ENCODE measurements around the gene CAPN5. TPM values are rescaled to one million over a fixed set of nuclear protein-coding genes. Genes with fewer than 3 reads are reported as not detected.

CAPN5 gene
- total RNA-seq, 1 donor from 2014 or later = 7.3 TPM

- peak; percentile 10 for DNase-seq (ENCODE audit: low read depth)
- H3K4me3 ChIP-seq (ENCODE audit: low read depth, low read length) = no peak overlapping the region
- no peak for TF ChIP-seq CTCF (conservative IDR thresholded peaks at IDR 0.05; ENCODE audit: low read depth, low read length)
Observed at GRCh38 chr11:77130763-77131513, 64.2 kb downstream of the CAPN5 start.

- DNase-seq (ENCODE audit: low read depth) = no peak
- no peak overlapping the region for H3K4me3 ChIP-seq (ENCODE audit: low read depth, low read length)
- TF ChIP-seq CTCF (conservative IDR thresholded peaks at IDR 0.05; ENCODE audit: low read depth, low read length) = no peak
Observed at GRCh38 chr11:77131560-77131959, 64.8 kb downstream of the CAPN5 start.

- no peak for DNase-seq (ENCODE audit: low read depth)
- no peak for TF ChIP-seq CTCF (conservative IDR thresholded peaks at IDR 0.05; ENCODE audit: low read depth, low read length)
- no peak overlapping the region for H3K4me3 ChIP-seq (ENCODE audit: low read depth, low read length)
Observed at GRCh38 chr11:77135069-77135468, 68.3 kb downstream of the CAPN5 start.

- no peak for TF ChIP-seq CTCF (conservative IDR thresholded peaks at IDR 0.05; ENCODE audit: low read depth, low read length)
- DNase-seq (ENCODE audit: low read depth) = no peak
- no peak overlapping the region for H3K4me3 ChIP-seq (ENCODE audit: low read depth, low read length)
Observed at GRCh38 chr11:77136074-77136473, 69.3 kb downstream of the CAPN5 start.

GRCh38 chr11:77136784-77137420 lies 70.1 kb downstream of the CAPN5 start:
- no peak for TF ChIP-seq CTCF (conservative IDR thresholded peaks at IDR 0.05; ENCODE audit: low read depth, low read length)
- DNase-seq (ENCODE audit: low read depth) = no peak
- H3K4me3 ChIP-seq (ENCODE audit: low read depth, low read length) = no peak overlapping the region

- DNase-seq (ENCODE audit: low read depth) = no peak
- H3K4me3 ChIP-seq (ENCODE audit: low read depth, low read length) = no peak overlapping the region
- TF ChIP-seq CTCF (conservative IDR thresholded peaks at IDR 0.05; ENCODE audit: low read depth, low read length) = no peak
Observed at GRCh38 chr11:77137421-77137820, 70.7 kb downstream of the CAPN5 start.
